NCI-H82 (cell line): ENCODE results near the gene NODAL.
A peak's percentile ranks its signal among the peaks of the same experiment; 100 is the strongest.
"Not testable (repeated sequence)": the region's sequence is repeated elsewhere in the genome, so short reads cannot be mapped to it uniquely, and the experiment has no call there.

Experiments
- DNase-seq: peaks from one replicate; lab custom pipeline; 2025; lab: John Stamatoyannopoulos, UW

The NODAL gene

GRCh38 chr10:70441161-70441894 lies at the start of gene NODAL:
NODAL (minus strand) TSS chr10:70441681; CDS start chr10:70441667, 14 bp downstream.
- DNase-seq, result no peak

GRCh38 chr10:70490142-70490541 lies 48.7 kb upstream of the NODAL start:
- DNase-seq, result no peak

GRCh38 chr10:70487824-70488223 lies 46.3 kb upstream of the NODAL start:
- DNase-seq, result no peak

GRCh38 chr10:70483872-70484271 lies 42.4 kb upstream of the NODAL start:
- not testable (repeated sequence) for DNase-seq

- no peak for DNase-seq
Measured at GRCh38 chr10:70482982-70483760, 41.7 kb upstream of the NODAL start.

GRCh38 chr10:70481831-70482530 lies 40.5 kb upstream of the NODAL start:
- no peak for DNase-seq

- no peak for DNase-seq
Measured at GRCh38 chr10:70481105-70481504, 39.6 kb upstream of the NODAL start.

GRCh38 chr10:70480239-70480861 lies 38.9 kb upstream of the NODAL start:
- DNase-seq, result no peak

DNA sequence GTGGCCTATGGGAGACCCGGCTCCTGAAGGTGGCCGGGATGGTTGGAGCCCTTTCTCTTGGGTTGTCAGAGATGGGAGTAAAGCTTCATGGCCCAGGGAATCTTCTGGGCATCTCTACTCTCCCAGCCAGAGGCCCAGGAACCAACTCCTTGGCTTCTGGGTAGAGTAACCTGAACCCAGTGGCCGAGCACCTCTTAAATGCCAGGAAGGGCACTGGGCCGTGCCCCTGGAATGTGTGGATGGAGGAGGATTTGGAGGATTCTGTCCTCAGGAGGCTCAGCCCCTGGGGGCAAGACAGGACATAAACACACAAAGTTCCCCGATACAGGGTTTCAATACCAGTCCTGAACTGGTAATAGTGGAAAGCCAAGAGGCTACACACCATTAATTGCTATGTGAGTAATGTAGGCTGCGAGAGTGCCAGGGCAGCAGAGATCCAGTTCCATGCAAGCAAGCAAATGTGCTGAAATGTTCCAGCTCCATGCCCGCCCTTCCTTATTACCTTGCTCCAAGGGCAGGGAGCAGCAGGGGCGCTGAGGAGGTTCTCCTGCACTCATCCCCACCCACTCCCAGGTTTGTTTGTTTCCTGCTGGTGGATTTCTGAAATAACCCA lies 38.3 kb upstream of the NODAL start:
- no peak for DNase-seq

DNA sequence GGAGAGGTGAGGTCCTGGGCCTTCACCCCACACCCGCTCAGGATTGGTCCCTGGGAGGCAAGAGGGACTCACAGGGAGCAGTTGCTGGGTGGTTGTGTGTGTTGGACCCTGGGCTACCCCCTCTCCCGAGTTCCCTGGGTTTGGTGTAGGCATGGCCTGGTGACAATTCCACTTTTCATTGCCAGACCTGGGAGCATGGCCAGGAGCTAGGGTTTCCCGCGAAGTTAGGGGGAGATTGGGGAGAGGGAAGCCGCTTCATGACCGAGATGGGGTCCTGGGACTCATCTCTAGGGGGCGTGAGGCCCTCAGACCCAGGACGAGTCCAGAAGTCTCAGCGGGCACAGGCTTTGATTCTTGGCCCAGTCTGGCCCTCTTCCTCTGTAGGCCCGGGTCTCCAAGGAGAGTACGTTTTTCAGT lies 37.7 kb upstream of the NODAL start:
- DNase-seq, result no peak

- DNase-seq, result peak; percentile 78
Measured at GRCh38 chr10:70478191-70479164, 37.0 kb upstream of the NODAL start, which contains the start of gene PALD1. PALD1 (plus strand) TSS chr10:70478767; CDS start chr10:70525952, 47,185 bp downstream.

- DNase-seq, result no peak
Measured at GRCh38 chr10:70477661-70478162, 36.2 kb upstream of the NODAL start.

GRCh38 chr10:70476249-70477035 lies 35.0 kb upstream of the NODAL start:
- DNase-seq, result no peak

- no peak for DNase-seq
Measured at GRCh38 chr10:70475661-70476060, 34.2 kb upstream of the NODAL start.

DNA sequence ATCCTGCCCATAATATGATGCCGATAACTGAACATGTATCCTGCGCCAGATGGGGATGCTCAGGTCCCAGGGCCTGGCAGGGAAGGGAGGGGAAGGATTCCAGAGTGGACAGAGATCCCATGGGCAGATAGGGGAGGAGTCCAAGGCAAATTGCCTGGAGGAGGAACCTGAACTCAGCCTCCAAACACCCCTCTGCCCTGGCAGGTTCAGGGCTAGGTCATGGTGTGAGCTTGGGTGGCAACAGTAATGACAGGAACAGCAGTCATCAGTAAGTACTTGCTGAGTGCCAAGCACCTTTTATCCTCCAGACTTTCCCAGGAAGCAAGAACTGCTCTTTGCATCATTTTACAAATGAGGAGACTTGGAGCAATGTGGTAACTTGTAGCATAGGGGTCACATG lies 33.3 kb upstream of the NODAL start:
- DNase-seq, result no peak

DNA sequence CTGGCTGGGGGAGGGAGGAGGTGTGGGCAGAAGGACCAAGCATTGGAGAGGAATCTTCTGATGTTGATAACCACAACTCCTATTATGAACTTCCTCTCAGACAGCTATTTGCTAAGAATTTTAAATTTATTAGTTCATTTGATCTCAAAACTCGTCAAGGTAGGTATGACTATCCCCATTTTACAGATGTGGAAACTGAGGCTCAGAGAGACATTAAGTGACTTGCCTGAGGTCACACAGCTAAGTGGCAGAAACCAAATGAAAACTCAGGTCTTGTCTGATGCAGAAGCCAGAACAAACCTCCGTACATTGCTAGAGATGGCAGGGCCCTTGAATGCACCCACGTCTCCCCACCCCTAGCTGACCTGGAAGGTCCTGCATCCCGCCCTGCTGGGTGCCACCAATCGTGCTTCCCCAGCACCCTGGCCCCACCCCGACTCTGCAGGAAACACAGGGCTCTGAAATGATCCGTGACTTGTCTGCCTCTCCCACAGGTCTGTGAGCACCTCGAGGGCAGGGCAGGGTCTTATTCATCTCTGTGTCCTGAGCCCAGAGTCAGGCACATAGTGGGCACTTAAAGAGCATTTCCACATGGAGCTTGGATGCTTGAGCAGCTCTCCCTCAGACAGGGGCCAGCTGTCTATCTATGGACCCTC lies 31.4 kb upstream of the NODAL start:
- no peak for DNase-seq

- no peak for DNase-seq
Measured at GRCh38 chr10:70466951-70467350, 25.5 kb upstream of the NODAL start.

DNA sequence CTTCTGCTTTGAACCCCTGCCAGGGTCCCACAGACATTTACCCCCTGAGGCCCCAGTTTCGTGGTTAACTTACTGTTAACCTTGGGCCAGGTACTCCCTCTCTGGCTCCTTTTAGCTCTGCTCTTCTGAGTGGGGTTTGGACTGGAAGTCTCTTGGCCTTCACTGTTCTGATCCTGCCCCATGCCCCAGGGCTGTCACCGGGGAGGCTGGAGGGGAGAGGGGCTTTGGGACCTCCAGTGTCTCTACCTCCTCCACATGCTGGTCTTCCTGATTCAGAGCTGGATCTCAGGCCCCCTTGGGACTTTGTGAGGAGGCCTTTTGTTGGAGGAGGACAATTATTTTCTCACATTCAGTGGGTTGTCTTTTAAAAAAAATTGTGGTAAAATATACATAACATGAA lies 24.4 kb upstream of the NODAL start:
- no peak for DNase-seq

DNA sequence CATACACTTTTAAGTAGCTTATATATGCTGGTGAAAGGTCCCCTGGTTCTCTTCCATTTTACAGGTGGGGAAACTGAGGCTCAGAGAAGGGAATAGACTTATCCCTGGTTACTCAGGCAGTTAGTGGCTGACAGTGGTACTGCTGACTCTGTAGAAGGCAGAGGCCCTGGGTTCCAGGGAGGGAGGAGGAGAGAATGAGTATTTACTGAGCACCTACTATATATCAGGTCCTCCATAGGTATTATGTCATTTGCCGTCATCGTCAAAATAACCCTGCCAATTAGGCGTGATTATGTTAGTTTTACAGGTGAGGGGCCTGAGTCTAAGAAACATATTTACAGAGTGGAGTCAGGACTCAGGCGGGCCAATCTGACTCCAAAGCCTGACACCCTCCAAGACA lies 23.8 kb upstream of the NODAL start:
- no peak for DNase-seq
